ENCODE data around the gene ACOX2. TPM values are rescaled to one million over a fixed set of nuclear protein-coding genes. Genes with fewer than 3 reads are reported as not detected.

The ACOX2 gene
- total RNA-seq (not detected), polyA plus RNA-seq (not detected), total RNA-seq (not detected)

- H3K27ac ChIP-seq (ENCODE audit: low read depth, low read length), result no peak within 1 kb of the TSS
- H3K9me3 Mint-ChIP-seq, result no peaks in the 10 kb centered on the region
- CTCF ChIA-PET, result interaction anchor here (1.4 kb wide), 1 partner anchor 73 kb away, joined by 3 read pairs; no protein-coding TSS in a partner anchor
- H3K4me1 Mint-ChIP-seq, result peaks cover 4 to 8% (median 7%) of the 10 kb centered on the region in 7 donors
- no peak within 1 kb of the TSS for H3K4me3 Mint-ChIP-seq
- H3K27ac Mint-ChIP-seq, result no peak within 1 kb of the TSS
- H3K36me3 Mint-ChIP-seq, result no peaks in the 10 kb centered on the region
- no peak for DNase-seq
- peaks cover 0 to 6% of the 10 kb centered on the region in 2 donors for H3K4me1 ChIP-seq (ENCODE audit: control insufficient read depth in 2 of 2, insufficient read depth in 2 of 2, low read length in 2 of 2)
- H3K36me3 ChIP-seq (ENCODE audit: control insufficient read depth in 2 of 3, insufficient read depth in 3 of 3, low read length in 3 of 3), result no peaks in the 10 kb centered on the region
- POLR2A ChIA-PET, result no interaction called here
- no peak within 1 kb of the TSS for H3K4me3 ChIP-seq (ENCODE audit: low read length)
- intact Hi-C loops (cut with micrococcal nuclease), result no loop called here
- H3K9me3 ChIP-seq (ENCODE audit: control insufficient read depth in 2 of 3, low read length in 3 of 3), result no peaks in the 10 kb centered on the region
- H3K27me3 Mint-ChIP-seq, result peaks cover 0 to 11% (median 0%) of the 10 kb centered on the region in 5 donors
- H3K27me3 ChIP-seq (ENCODE audit: control insufficient read depth in 2 of 2, insufficient read depth in 2 of 2, low read length in 2 of 2), result no peaks in the 10 kb centered on the region
- no peak for ATAC-seq
Measured at GRCh38 chr3:58536501-58537411, at the start of gene ACOX2. ACOX2 (minus strand) TSS chr3:58537190; CDS start chr3:58535106, 2,084 bp downstream.

GRCh38 chr3:58585994-58586393, 49.0 kb upstream of the ACOX2 start:
- H3K27ac Mint-ChIP-seq, result no peak overlapping the region
- CTCF ChIA-PET, result no interaction called here
- no peak for ATAC-seq

DNA sequence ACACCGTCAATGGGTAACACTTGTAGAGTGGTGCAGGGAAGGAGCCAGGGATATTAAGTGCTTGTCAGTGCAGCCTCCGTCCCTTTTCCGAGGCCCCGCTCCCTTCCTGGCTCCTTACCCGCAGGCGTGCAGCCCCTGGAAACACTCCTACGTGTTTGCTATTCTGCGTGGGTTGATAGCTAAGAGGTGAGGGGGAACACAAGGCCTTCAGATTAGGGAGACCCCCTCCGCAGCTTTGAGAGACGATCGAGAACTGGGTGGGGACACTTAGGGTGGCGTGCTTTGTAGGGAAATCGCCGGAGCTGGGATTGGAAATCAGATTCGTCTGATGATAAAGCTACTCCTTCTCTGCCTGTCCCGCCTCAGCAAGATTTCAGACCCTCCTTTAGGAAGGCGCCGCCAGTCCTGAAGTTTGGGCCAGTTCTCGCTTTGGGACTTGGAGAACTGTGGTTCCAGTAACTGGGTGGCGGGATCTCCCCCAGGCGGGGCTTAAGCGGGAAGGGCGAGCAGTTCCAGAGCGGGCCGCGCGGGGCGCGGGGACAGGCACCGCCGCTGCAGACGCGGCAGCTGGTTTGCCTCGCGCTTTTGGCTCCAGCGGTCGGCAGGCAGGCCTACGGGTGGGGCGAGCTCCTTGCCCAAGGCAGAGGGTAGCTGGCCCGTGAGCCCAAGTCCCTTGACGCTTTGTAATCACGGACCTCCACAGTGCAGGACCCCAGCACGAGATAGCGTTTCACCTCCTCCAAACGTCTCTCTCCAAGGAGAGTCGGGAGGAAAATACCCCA, 48.2 kb upstream of the ACOX2 start:
- H3K9me3 ChIP-seq (ENCODE audit: control insufficient read depth in 2 of 3, low read length in 3 of 3), result no peaks in the 10 kb centered on the region
- DNase-seq (peak in 8 of 9 donors; percentile 17 to 60 (median 21)), ATAC-seq (peak; percentile 92)

More at GRCh38 chr3:58585994-58586393, 49.0 kb upstream of the ACOX2 start:
- Mint-ChIP-seq H3K9me3 (peaks cover 0 to 5% (median 2%) of the 10 kb centered on the region in 11 donors), H3K27me3 (peaks cover 37 to 59% (median 51%) of the 10 kb centered on the region in 5 donors), H3K36me3 (peaks cover 0 to 7% (median 6%) of the 10 kb centered on the region in 5 donors), H3K4me1 (peaks cover 10 to 20% (median 15%) of the 10 kb centered on the region in 7 donors), H3K4me3 (peak overlapping the region; percentile 90 to 93 (median 91))
- POLR2A ChIA-PET, result no interaction called here
- intact Hi-C loops (cut with micrococcal nuclease), result loop anchor here in 1 of 2 donors (5.0 kb wide), 1 partner anchor 279 kb away; the partner anchor contains the start of genes HTD2 and RPP14
- peaks cover 0 to 6% of the 10 kb centered on the region in 2 donors for H3K4me1 ChIP-seq (ENCODE audit: control insufficient read depth in 2 of 2, insufficient read depth in 2 of 2, low read length in 2 of 2)
- no peak overlapping the region for H3K27ac ChIP-seq (ENCODE audit: low read depth, low read length)
- DNase-seq, result no peak
- no peaks in the 10 kb centered on the region for H3K36me3 ChIP-seq (ENCODE audit: control insufficient read depth in 2 of 3, insufficient read depth in 3 of 3, low read length in 3 of 3)
- no peaks in the 10 kb centered on the region for H3K9me3 ChIP-seq (ENCODE audit: control insufficient read depth in 2 of 3, low read length in 3 of 3)
- peak overlapping the region; percentile 80 for H3K4me3 ChIP-seq (ENCODE audit: low read length)
- H3K27me3 ChIP-seq (ENCODE audit: control insufficient read depth in 2 of 2, insufficient read depth in 2 of 2, low read length in 2 of 2), result peaks cover 4 to 7% of the 10 kb centered on the region in 2 donors

DNA sequence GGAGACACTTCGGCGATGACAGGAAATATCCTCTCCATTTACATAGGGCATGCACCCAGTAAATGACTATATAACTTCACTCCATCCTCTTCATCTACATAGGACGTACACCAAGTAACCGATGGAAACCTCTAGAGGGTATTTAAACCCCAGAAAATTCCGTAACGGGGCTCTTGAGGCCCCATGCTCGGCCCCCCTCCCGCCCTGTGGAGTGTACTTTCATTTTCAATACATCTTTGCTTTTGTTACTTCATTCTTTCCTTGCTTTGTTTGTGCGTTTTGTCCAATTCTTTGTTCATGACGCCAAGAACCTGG, 47.7 kb upstream of the ACOX2 start:
- peaks cover 0 to 6% of the 10 kb centered on the region in 2 donors for H3K4me1 ChIP-seq (ENCODE audit: control insufficient read depth in 2 of 2, insufficient read depth in 2 of 2, low read length in 2 of 2)
- peak overlapping the region; percentile 80 for H3K4me3 ChIP-seq (ENCODE audit: low read length)
- CTCF ChIA-PET, result interaction anchor here (1.1 to 1.3 kb wide), 2 partner anchors 15 to 33 kb away, joined by 3 read pairs; no protein-coding TSS in a partner anchor
- ATAC-seq, result peak; percentile 15
- peaks cover 4 to 7% of the 10 kb centered on the region in 2 donors for H3K27me3 ChIP-seq (ENCODE audit: control insufficient read depth in 2 of 2, insufficient read depth in 2 of 2, low read length in 2 of 2)
- POLR2A ChIA-PET, result no interaction called here
- Mint-ChIP-seq H3K27me3 (peaks cover 30 to 60% (median 51%) of the 10 kb centered on the region in 5 donors), H3K27ac (peak overlapping the region in 3 of 9 donors; percentile 36 to 79 (median 48)), H3K4me3 (peak overlapping the region; percentile 90 to 93 (median 91)), H3K4me1 (peaks cover 10 to 20% (median 15%) of the 10 kb centered on the region in 7 donors), H3K36me3 (peaks cover 0 to 7% (median 6%) of the 10 kb centered on the region in 5 donors), H3K9me3 (peaks cover 0 to 5% (median 2%) of the 10 kb centered on the region in 11 donors)
- intact Hi-C loops (cut with micrococcal nuclease), result loop anchor here in 1 of 2 donors (5.0 kb wide), 1 partner anchor 277 kb away; the partner anchor contains the start of genes HTD2 and RPP14
- no peak for DNase-seq
- no peaks in the 10 kb centered on the region for H3K36me3 ChIP-seq (ENCODE audit: control insufficient read depth in 2 of 3, insufficient read depth in 3 of 3, low read length in 3 of 3)
- H3K27ac ChIP-seq (ENCODE audit: low read depth, low read length), result no peak overlapping the region
- no peaks in the 10 kb centered on the region for H3K9me3 ChIP-seq (ENCODE audit: control insufficient read depth in 2 of 3, low read length in 3 of 3)

More for the DNA sequence above, 48.2 kb upstream of the ACOX2 start:
- Histone ChIP-seq H3K27me3 (ENCODE audit: control insufficient read depth in 2 of 2, insufficient read depth in 2 of 2, low read length in 2 of 2) (peaks cover 4 to 7% of the 10 kb centered on the region in 2 donors), H3K27ac (ENCODE audit: low read depth, low read length) (no peak overlapping the region), H3K4me3 (ENCODE audit: low read length) (peak overlapping the region; percentile 80), H3K36me3 (ENCODE audit: control insufficient read depth in 2 of 3, insufficient read depth in 3 of 3, low read length in 3 of 3) (no peaks in the 10 kb centered on the region), H3K4me1 (ENCODE audit: control insufficient read depth in 2 of 2, insufficient read depth in 2 of 2, low read length in 2 of 2) (peaks cover 0 to 6% of the 10 kb centered on the region in 2 donors)
- H3K27me3 Mint-ChIP-seq, result peaks cover 34 to 59% (median 51%) of the 10 kb centered on the region in 5 donors
- intact Hi-C loops (cut with micrococcal nuclease), result loop anchor here in 1 of 2 donors (5.0 kb wide), 1 partner anchor 278 kb away; the partner anchor contains the start of genes HTD2 and RPP14
- peaks cover 0 to 5% (median 2%) of the 10 kb centered on the region in 11 donors for H3K9me3 Mint-ChIP-seq
- peak overlapping the region; percentile 90 to 93 (median 91) for H3K4me3 Mint-ChIP-seq
- CTCF ChIA-PET, result interaction anchor here (1.3 kb wide), 1 partner anchor 32 kb away, joined by 3 read pairs; no protein-coding TSS in a partner anchor
- peaks cover 0 to 7% (median 6%) of the 10 kb centered on the region in 5 donors for H3K36me3 Mint-ChIP-seq
- POLR2A ChIA-PET, result no interaction called here
- H3K4me1 Mint-ChIP-seq, result peaks cover 10 to 20% (median 15%) of the 10 kb centered on the region in 7 donors
- H3K27ac Mint-ChIP-seq, result peak overlapping the region in 3 of 9 donors; percentile 36 to 79 (median 48)

DNA sequence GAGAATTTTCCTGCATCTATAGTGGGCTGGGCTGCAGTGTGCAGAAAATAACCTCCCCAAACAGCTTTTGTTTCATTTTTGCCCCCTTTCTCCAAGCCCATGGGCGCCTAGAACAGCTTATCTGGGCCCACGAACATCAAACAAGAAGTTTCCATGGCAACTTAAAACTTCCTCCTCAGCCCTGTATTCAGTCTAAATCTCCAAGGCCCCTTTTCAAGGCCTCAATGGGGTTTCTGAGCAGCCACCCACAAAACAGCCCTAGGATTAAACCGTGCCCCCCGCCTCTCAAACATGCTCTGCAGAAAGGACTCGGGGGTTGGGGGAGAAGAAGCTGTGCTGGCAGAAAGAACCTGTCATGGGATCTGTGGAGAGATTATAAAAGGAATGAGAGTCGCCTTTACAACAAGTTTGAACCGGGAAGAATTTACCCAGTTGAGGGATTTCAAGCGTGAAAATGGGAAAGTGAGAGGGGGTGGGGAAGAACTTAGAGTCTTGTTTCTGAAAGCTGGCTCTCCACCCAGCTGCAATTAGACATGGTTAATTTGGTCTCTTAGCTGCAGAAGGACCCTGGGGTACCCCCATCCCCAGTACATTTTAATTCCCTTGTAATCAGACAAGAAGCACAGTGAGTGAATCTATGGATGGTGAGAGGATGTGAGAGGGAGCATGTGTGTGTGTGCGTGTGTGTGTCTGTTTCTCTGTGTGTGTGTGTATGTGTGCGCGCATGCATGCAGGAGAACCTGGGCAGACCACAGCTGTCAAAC, 44.5 kb upstream of the ACOX2 start:
- H3K4me1 Mint-ChIP-seq, result peaks cover 10 to 19% (median 15%) of the 10 kb centered on the region in 7 donors
- no peak overlapping the region for H3K4me3 ChIP-seq (ENCODE audit: low read length)
- H3K27me3 Mint-ChIP-seq, result peaks cover 16 to 42% (median 28%) of the 10 kb centered on the region in 5 donors
- peaks cover 0 to 5% (median 2%) of the 10 kb centered on the region in 11 donors for H3K9me3 Mint-ChIP-seq
- no peak overlapping the region for H3K27ac ChIP-seq (ENCODE audit: low read depth, low read length)
- DNase-seq (no peak), ATAC-seq (no peak)
- H3K27me3 ChIP-seq (ENCODE audit: control insufficient read depth in 2 of 2, insufficient read depth in 2 of 2, low read length in 2 of 2), result peaks cover 4 to 7% of the 10 kb centered on the region in 2 donors
- H3K36me3 Mint-ChIP-seq, result peaks cover 0 to 7% (median 6%) of the 10 kb centered on the region in 5 donors
- no peaks in the 10 kb centered on the region for H3K36me3 ChIP-seq (ENCODE audit: control insufficient read depth in 2 of 3, insufficient read depth in 3 of 3, low read length in 3 of 3)
- H3K27ac Mint-ChIP-seq, result peak overlapping the region in 1 of 9 donors; percentile 42
- peaks cover 0 to 6% of the 10 kb centered on the region in 2 donors for H3K4me1 ChIP-seq (ENCODE audit: control insufficient read depth in 2 of 2, insufficient read depth in 2 of 2, low read length in 2 of 2)
- no peak overlapping the region for H3K4me3 Mint-ChIP-seq
- POLR2A ChIA-PET, result no interaction called here
- CTCF ChIA-PET, result interaction anchor here (0.6 kb wide), 1 partner anchor 585 kb away, joined by 6 read pairs; no protein-coding TSS in a partner anchor
- H3K9me3 ChIP-seq (ENCODE audit: control insufficient read depth in 2 of 3, low read length in 3 of 3), result no peaks in the 10 kb centered on the region
- intact Hi-C loops (cut with micrococcal nuclease), result no loop called here
